Stimulated activated CD8-positive, alpha-beta memory T cell treated with anti-CD3 and anti-CD28 coated beads, Interleukin-15, amount 100 ng/mL, for 1 hour (primary cell): Measurements from ENCODE around the gene CERS6.
"Not testable (repeated sequence)": the region's sequence is repeated elsewhere in the genome, so short reads cannot be mapped to it uniquely, and the experiment has no call there.

Experiments used
- DNase-seq: peaks from one replicate; pipeline ENCODE4 v3.0.0-alpha.2; 2020; ENCODE audit warnings: low read depth

The CERS6 gene

DNA sequence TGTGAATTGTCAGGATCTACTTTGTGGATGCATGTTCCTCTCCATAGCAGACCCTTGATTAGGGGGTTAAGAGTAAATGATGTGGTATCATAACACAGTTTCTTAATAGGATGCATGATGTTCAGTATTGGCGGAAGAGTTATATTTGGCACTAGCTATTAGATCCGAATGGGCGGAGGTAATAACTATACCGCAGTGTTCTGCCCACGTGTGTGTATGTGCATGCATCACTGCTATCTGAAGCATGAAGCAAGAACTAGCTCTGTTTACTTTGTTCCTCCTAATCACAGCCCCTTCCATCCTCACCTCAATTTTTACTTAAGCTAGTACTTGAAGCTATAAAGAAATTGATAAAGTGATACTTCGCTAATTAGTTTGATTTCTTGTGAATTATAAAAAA lies 186.8 kb downstream of the CERS6 start:
- DNase-seq: no peak

GRCh38 chr2:168643979-168644378 lies 187.9 kb downstream of the CERS6 start:
- DNase-seq: no peak

GRCh38 chr2:168645696-168646338 lies 189.7 kb downstream of the CERS6 start:
- no peak for DNase-seq

DNA sequence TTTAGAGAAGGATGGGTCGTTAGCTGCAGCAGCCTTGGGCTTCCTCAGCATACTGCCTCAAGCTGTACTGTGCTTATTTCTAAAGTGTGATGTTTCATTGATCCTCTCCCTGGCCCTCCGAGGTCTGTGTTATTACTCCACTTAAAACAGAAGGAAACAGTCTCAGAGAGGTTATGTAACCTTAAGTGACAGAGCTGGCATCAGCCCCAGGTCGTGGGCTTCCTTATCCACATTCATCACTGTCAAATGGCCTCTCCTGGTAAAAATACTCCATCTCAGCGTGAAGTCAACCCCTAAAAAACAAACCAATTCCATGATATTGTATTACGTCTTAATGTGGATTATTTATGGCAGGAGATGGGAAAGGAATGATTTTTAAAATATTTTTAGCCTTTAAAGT lies 193.0 kb downstream of the CERS6 start:
- DNase-seq: no peak

DNA sequence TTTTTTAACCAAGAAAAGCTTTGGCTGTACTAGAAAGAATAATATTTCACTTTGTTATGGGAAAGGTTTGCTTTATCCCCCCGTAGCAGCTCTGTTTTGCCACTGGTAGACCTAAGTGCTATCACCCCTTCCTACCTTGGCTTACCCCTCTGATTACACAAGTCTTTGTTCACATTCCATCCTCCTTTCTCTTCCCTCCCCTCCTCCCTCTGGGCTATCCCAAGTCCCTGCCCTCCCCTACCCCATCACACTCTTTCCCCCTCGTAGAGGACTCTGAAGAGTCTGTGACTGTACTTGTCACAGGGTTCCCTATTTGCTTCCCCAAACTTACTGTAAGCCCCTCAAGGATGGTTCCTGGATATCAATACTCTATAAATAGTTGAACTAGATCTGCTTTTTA lies 193.5 kb downstream of the CERS6 start:
- no peak for DNase-seq

DNA sequence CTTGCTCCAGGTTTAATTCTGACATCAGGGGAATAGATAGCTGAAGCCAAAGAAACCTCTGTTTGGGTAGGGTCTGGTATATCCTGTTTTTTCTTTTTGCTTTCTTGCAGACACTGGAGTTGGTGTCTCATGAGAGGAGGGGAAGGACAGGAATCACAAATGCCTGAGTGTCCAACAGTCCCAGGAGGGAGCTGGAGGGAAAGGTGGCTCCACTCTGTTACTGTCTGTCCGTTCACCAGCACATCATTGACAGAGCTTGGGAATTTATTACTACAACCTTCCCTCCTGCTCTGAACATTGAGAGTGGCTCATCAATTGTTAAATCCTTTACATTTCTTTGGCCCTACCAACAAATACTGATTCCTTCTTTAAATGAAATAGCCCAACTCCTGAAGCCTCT lies 194.1 kb downstream of the CERS6 start:
- no peak for DNase-seq

GRCh38 chr2:168650781-168651180 lies 194.7 kb downstream of the CERS6 start:
- DNase-seq: no peak

GRCh38 chr2:168652997-168653921 lies 197.2 kb downstream of the CERS6 start:
- no peak for DNase-seq

GRCh38 chr2:168654705-168655104 lies 198.6 kb downstream of the CERS6 start:
- DNase-seq: no peak

DNA sequence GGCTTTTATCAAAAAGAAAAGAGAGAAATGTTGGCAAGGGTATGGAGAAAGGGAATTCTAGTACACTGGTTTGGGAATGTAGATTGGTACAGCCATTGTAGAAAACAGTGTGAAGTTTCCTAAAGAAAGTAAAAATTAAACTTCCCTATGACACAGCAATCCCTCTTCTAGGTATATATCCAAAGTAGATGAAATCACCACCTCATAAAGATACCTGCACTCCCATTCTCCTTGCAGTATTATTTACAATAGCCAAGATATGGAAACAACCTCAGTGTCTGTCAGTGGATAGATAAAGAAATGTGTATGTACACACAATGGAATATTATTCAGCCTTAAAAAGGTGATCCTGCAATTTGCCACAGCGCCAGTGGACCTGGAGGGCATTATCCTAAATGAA lies 199.1 kb downstream of the CERS6 start:
- no peak for DNase-seq

DNA sequence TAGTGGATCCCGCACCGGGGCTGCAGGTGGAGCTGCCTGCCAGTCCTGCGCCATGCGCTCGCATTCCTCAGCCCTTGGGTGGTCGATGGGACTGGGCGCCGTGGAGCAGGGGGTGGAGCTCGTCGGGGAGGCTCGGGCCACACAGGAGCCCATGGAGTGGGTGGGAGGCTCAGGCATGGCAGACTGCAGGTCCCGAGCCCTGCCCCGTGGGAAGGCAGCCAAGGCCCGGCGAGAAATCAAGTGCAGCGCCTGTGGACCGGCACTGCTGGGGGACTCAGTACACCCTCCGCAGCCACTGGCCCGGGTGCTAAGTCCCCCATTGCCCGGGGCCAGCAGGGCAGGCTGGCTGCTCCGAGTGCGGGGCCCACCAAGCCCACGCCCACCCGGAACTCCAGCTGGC lies 201.3 kb downstream of the CERS6 start:
- not testable (repeated sequence) for DNase-seq

- no peak for DNase-seq
Observed at GRCh38 chr2:168658706-168659105, 202.6 kb downstream of the CERS6 start.

DNA sequence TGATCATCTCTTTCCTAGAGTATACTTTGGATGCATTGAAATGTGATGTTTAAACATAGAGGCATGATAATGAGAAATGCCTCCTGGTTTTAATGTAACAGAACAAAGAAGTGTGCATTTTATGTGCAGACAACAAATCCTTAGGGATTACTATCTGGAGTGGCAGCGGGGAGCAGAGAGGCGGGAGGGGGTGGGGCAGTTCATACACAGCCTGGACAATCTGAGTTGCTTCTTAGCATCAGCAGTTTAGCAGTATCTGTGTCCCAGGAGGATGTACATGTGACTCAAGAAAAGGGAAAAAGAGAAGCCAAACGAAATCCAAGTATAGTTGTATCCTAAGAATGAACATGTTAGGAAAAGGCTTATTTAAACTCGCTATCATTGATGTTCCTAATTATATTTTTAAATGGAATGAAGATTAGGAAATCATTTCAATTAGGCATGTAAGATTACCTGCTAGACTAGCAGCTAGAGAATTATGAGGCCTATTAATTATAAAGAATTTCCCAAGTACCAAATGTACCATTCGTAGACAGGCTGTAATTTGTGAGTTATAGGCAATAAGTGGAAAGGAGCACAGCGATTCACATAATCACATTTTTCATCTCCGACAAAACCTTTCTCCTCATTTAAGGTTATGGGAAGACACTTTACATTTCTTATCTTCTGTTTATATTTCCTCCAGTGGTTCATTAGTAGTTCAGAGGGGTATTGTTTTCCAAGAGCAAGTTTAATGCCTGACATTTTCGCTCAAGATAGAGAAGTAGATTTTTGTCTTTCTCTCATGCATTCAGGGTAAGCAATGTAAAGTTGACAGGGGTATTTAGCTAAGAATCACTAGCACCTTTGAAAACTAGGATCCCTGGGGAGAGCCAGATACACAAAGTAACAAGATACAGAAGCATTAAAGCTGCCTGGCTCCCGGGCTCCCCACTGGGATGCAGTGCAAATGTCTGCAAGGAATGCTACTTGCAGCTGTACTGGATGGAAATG lies 205.1 kb downstream of the CERS6 start:
- no peak for DNase-seq

DNA sequence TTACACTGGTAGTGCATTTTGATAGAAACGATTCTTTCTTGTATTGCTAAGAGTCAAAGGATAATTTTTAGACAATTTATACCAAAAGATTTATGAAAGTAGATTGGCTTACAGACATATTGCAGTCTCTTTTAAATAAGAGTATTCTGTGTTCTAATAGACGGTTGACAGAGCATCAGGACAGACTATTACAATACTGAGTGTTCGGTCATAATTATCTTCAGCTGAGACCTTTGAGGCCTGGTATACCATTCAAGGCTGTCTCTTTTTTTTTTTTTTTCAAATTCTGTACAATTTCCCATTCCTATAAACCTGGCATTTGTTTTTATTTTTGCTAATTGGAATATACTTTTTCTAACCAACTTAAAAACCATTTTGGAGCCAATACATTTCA lies 205.8 kb downstream of the CERS6 start:
- no peak for DNase-seq

DNA sequence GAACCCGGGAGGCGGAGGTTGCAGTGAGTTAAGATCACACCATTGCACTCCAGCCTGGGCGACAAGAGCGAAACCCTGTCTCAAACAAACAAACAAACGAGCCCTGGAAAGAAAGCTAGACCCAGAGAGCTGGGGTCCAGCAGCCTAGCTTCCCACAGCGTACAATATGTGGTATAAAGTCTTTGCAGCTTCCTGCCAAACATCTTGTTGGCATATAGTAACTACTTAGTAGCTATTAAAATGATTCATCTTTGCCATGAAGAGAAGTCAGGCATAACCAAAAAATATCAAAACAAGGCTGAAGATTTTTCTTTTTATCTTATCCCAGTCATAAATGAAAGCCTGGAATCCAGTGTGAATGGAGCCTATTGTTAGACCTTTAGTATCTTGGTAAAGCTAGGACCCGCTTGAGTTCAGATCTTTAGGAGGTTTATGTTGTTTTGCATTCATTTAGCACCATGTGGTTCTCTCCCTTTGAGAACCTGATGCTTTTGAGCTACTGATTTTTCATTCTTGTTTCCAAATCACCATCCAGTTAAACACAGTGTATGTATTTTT lies 206.7 kb downstream of the CERS6 start:
- DNase-seq: no peak

- DNase-seq: no peak
Observed at GRCh38 chr2:168663993-168664392, 207.9 kb downstream of the CERS6 start.

GRCh38 chr2:168664715-168665114 lies 208.6 kb downstream of the CERS6 start:
- DNase-seq: not testable (repeated sequence)

DNA sequence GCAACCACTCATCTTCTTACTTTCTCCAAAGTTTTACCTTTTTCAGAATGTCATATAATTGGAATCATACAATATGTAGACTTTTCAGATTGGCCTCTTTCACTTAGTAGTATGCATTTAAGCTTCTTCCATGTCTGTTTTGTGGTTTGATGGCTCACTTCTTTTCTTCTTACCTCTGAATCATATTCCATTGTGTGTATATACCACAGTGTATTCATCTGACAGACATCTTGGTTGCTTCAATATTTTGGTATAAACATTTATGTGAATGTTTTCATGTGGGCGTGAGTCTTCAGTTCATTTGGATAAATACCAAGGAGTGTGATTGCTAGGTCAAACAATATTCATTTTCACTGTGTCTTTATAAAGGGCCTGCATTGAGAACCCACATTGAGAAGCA lies 210.3 kb downstream of the CERS6 start:
- no peak for DNase-seq

GRCh38 chr2:168667156-168667555 lies 211.1 kb downstream of the CERS6 start:
- no peak for DNase-seq

GRCh38 chr2:168669151-168669550 lies 213.1 kb downstream of the CERS6 start:
- no peak for DNase-seq

DNA sequence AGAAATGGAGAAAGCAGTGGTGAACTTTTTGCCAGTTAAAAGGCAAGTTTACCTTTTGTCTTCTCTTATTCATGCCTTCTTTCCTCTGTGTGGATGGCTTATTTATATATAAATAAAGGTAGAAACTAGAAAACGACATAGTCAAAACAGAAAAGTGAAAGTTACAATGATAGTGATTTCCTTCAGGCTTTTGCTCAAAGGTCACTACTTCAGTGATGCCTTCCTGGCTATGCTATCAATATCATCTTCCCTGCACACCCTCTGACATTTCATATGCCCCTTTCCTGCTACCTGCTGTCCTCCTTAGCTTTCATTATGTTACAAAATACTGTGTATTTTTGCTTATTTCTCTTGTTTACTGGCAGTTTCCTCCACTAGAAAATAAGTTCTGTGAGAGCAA lies 214.4 kb downstream of the CERS6 start:
- DNase-seq: no peak

- DNase-seq: no peak
Observed at GRCh38 chr2:168671932-168672331, 215.9 kb downstream of the CERS6 start.
